Stimulated activated naive CD8-positive, alpha-beta T cell treated with anti-CD3 and anti-CD28 coated beads, Interleukin-15, amount 100 ng/mL, for 72 hours (primary cell): ENCODE measurements around the gene ZPBP2.
"Not testable (repeated sequence)": the region's sequence is repeated elsewhere in the genome, so short reads cannot be mapped to it uniquely, and the experiment has no call there.

Experiments
- ATAC-seq: fragments of 150-1000 bp; cut with Tn5 transposase; 2 replicates; pipeline ENCODE4 v1.10.0; 2021; ENCODE audit warnings: mild to moderate bottlenecking, moderate library complexity
- DNase-seq, 2 donors: peaks; one replicate each; pipeline ENCODE4 v3.0.0; 2021 to 2022
- H3K27ac Mint-ChIP-seq, 2 donors: one replicate each; pipeline ENCODE4 v1.8.0; 2022; ENCODE audit warnings: mild to moderate bottlenecking in 2 of 2, mixed read lengths in 2 of 2, moderate library complexity in 2 of 2
- H3K27me3 Mint-ChIP-seq: one replicate; pipeline ENCODE4 v1.8.0; 2022; ENCODE audit warnings: mixed read lengths
- H3K4me1 Mint-ChIP-seq: one replicate; pipeline ENCODE4 v1.8.0; 2022; ENCODE audit warnings: mild to moderate bottlenecking, mixed read lengths
- H3K4me3 Mint-ChIP-seq, 2 donors: one replicate each; pipeline ENCODE4 v1.8.0; 2022; ENCODE audit warnings: mild to moderate bottlenecking in 2 of 2, mixed read lengths in 2 of 2, moderate library complexity in 1 of 2
- H3K9me3 Mint-ChIP-seq, 2 donors: one replicate each; pipeline ENCODE4 v1.8.0; 2022; ENCODE audit warnings: mixed read lengths in 2 of 2

Gene ZPBP2

GRCh38 chr17:39871801-39872200 lies 3.8 kb downstream of the ZPBP2 start:
- H3K27me3 Mint-ChIP-seq, result no peaks in the 10 kb centered on the region
- H3K9me3 Mint-ChIP-seq, result peaks cover 0 to 3% of the 10 kb centered on the region in 2 donors
- H3K27ac Mint-ChIP-seq, result no peak overlapping the region
- H3K4me1 Mint-ChIP-seq, result peaks cover 23% of the 10 kb centered on the region
- no peak for DNase-seq
- H3K4me3 Mint-ChIP-seq, result no peak overlapping the region
- no peak for ATAC-seq

GRCh38 chr17:39872751-39873150 lies 4.7 kb downstream of the ZPBP2 start:
- Mint-ChIP-seq H3K4me1 (peaks cover 14% of the 10 kb centered on the region), H3K27ac (no peak overlapping the region), H3K4me3 (no peak overlapping the region), H3K27me3 (no peaks in the 10 kb centered on the region), H3K9me3 (peaks cover 0 to 3% of the 10 kb centered on the region in 2 donors)
- ATAC-seq (no peak), DNase-seq (no peak)

DNA sequence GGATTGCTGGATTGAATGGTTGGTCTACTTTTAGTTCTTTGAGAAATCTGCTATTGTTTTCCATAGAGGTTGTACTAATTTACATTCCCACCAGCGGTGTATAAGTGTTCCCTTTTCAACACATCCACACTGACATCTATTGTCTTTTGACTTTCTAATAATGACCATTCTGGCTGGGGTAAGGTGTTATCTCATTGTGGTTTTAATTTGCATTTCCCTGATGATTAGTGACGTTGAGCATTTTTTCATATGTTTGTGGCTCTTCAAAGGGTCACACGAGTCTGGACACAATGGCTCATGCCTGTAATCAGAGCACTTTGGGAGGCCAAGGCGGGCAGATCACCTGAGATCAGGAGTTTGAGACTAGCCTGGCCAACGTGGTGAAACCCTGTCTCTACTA lies 18.1 kb downstream of the ZPBP2 start:
- H3K27ac Mint-ChIP-seq, H3K9me3 Mint-ChIP-seq, H3K27me3 Mint-ChIP-seq, H3K4me3 Mint-ChIP-seq, H3K4me1 Mint-ChIP-seq, DNase-seq, ATAC-seq: not testable (repeated sequence)

DNA sequence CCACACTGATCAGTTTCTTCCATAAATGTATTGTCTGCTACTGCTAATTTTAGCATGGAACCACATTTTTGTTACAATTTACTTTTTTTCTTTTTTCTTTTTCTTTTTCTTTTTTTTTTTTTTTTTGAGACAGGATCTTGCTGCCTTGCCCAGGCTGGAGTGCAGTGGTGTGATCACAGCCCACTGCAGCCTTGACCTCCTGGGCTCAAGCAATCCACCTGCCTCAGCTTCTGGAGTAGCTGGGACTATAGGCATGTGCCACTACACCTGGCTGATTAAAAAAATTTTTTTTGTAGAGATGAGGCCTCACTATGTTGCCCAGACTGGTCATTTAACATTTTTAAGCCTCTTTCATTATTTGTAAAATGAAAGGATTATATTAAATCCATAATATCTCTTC lies 19.1 kb downstream of the ZPBP2 start:
- H3K4me1 Mint-ChIP-seq, result no peaks in the 10 kb centered on the region
- H3K27ac Mint-ChIP-seq, result no peak overlapping the region
- no peaks in the 10 kb centered on the region for H3K9me3 Mint-ChIP-seq
- H3K4me3 Mint-ChIP-seq, result no peak overlapping the region
- no peak for DNase-seq
- ATAC-seq, result no peak
- peaks cover 8% of the 10 kb centered on the region for H3K27me3 Mint-ChIP-seq

- no peak for ATAC-seq
- no peaks in the 10 kb centered on the region for H3K9me3 Mint-ChIP-seq
Measured at GRCh38 chr17:39889200-39889599, 21.2 kb downstream of the ZPBP2 start.

GRCh38 chr17:39894681-39895376 lies 26.8 kb downstream of the ZPBP2 start:
- DNase-seq (no peak), ATAC-seq (no peak)
- Mint-ChIP-seq H3K27ac (no peak overlapping the region), H3K27me3 (no peaks in the 10 kb centered on the region), H3K9me3 (no peaks in the 10 kb centered on the region), H3K4me3 (no peak overlapping the region), H3K4me1 (peaks cover 6% of the 10 kb centered on the region)

More at GRCh38 chr17:39889200-39889599, 21.2 kb downstream of the ZPBP2 start:
- Mint-ChIP-seq H3K27me3 (peaks cover 8% of the 10 kb centered on the region), H3K4me1 (no peaks in the 10 kb centered on the region), H3K27ac (no peak overlapping the region), H3K4me3 (no peak overlapping the region)
- DNase-seq, result no peak

DNA sequence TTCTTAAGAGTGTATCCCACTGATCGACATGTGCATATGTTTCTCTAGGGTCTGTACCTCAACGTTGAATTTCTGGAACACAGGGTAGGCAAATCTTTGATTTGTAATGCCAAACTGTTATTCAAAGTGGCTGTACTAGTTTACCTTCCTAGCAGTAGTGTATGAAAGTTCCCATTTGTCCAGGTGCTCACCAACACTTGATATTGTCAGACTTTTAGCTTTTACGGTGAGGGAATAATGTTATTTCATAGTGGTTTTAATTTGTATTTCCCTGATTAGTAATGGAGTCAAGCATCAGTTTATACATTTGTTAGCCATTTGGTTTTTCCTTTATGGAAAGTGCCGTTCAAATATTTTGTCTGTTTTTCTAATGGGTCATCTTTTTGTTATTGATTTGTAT lies 30.1 kb downstream of the ZPBP2 start:
- Mint-ChIP-seq H3K9me3 (no peaks in the 10 kb centered on the region), H3K4me3 (no peak overlapping the region), H3K27ac (peak overlapping the region in 1 of 2 donors; percentile 25), H3K27me3 (no peaks in the 10 kb centered on the region), H3K4me1 (peaks cover 9% of the 10 kb centered on the region)
- DNase-seq (no peak), ATAC-seq (no peak)

GRCh38 chr17:39899215-39899614 lies 31.2 kb downstream of the ZPBP2 start:
- H3K27ac Mint-ChIP-seq, result no peak overlapping the region
- H3K9me3 Mint-ChIP-seq, result no peaks in the 10 kb centered on the region
- DNase-seq, result no peak
- no peak overlapping the region for H3K4me3 Mint-ChIP-seq
- no peaks in the 10 kb centered on the region for H3K27me3 Mint-ChIP-seq
- no peak for ATAC-seq
- H3K4me1 Mint-ChIP-seq, result peaks cover 18% of the 10 kb centered on the region

GRCh38 chr17:39902027-39902426 lies 34.0 kb downstream of the ZPBP2 start:
- H3K9me3 Mint-ChIP-seq, H3K4me3 Mint-ChIP-seq, H3K27ac Mint-ChIP-seq, H3K27me3 Mint-ChIP-seq, ATAC-seq, DNase-seq: not testable (repeated sequence)
- peaks cover 18% of the 10 kb centered on the region for H3K4me1 Mint-ChIP-seq

GRCh38 chr17:39903158-39903884 lies 35.3 kb downstream of the ZPBP2 start:
- no peaks in the 10 kb centered on the region for H3K9me3 Mint-ChIP-seq
- ATAC-seq, result peak; percentile 78
- no peak for DNase-seq
- peaks cover 18% of the 10 kb centered on the region for H3K4me1 Mint-ChIP-seq
- no peak overlapping the region for H3K27ac Mint-ChIP-seq
- no peak overlapping the region for H3K4me3 Mint-ChIP-seq
- no peaks in the 10 kb centered on the region for H3K27me3 Mint-ChIP-seq

GRCh38 chr17:39904990-39905288 lies 36.9 kb downstream of the ZPBP2 start:
- no peaks in the 10 kb centered on the region for H3K9me3 Mint-ChIP-seq
- no peak overlapping the region for H3K27ac Mint-ChIP-seq
- peaks cover 18% of the 10 kb centered on the region for H3K4me1 Mint-ChIP-seq
- no peak overlapping the region for H3K4me3 Mint-ChIP-seq
- DNase-seq, result no peak
- no peak for ATAC-seq
- H3K27me3 Mint-ChIP-seq, result no peaks in the 10 kb centered on the region

- Mint-ChIP-seq H3K27me3 (no peaks in the 10 kb centered on the region), H3K9me3 (no peaks in the 10 kb centered on the region), H3K4me1 (peaks cover 15% of the 10 kb centered on the region), H3K4me3 (no peak overlapping the region), H3K27ac (peak overlapping the region in 1 of 2 donors; percentile 59)
- DNase-seq, result no peak
- ATAC-seq, result no peak
Measured at GRCh38 chr17:39908789-39909352, 40.9 kb downstream of the ZPBP2 start.

- ATAC-seq (no peak), DNase-seq (no peak)
- Mint-ChIP-seq H3K27ac (no peak overlapping the region), H3K4me1 (peaks cover 35% of the 10 kb centered on the region), H3K9me3 (no peaks in the 10 kb centered on the region), H3K27me3 (no peaks in the 10 kb centered on the region), H3K4me3 (no peak overlapping the region)
Measured at GRCh38 chr17:39913989-39914388, 46.0 kb downstream of the ZPBP2 start.

DNA sequence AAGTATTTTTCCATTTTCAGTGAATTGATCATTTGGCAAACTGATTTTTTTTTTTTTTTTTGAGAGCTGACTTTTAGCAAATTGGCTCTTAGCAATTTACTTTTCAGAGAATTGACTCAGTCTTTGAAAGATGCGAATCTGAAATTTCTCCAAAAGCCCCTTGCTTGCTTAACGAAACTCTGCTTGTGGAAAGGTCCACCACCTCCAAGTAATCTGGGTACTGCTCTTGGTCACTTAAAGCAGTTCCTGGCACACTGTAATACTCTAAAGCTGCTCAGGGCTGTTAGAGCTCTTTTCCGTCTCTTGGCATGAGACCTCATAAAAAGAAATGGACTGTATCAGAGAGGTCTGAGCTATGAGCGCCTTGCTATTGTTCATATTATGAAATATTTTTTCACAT lies 47.6 kb downstream of the ZPBP2 start:
- Mint-ChIP-seq H3K4me1 (peaks cover 50% of the 10 kb centered on the region), H3K4me3 (no peak overlapping the region), H3K27ac (peak overlapping the region; percentile 15 to 32), H3K27me3 (no peaks in the 10 kb centered on the region), H3K9me3 (no peaks in the 10 kb centered on the region)
- ATAC-seq (peak; percentile 84), DNase-seq (no peak)

GRCh38 chr17:39916918-39917317 lies 48.9 kb downstream of the ZPBP2 start:
- ATAC-seq, result no peak
- H3K27ac Mint-ChIP-seq, result no peak overlapping the region
- no peak for DNase-seq

DNA sequence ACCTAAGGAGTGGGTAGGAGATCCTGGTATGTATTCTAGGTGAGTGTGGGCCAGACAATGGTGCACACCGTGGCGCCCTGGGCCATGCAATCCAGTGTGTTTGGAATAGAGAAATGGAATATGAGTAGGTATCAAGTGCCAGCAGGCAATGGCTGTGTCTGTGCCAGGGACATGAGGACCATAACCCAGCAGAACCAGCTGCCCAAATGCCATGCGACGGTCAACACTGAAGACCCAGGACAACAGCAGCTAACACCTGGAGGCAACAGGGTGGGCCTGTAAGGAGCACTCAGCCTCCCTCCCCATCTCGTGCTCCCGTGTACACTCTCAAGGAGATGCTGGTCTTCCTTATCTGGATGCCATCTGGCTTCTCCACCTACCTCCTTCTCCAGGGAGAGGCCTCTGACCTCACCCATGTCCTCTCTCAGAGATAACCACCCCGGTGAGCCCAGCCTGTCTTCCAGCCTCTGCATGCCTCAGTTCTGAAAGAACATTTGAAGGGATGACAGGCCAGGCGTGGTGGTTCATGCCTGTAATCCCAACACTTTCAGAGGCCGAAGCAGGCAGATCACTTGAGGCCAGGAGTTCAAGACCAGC lies 51.2 kb downstream of the ZPBP2 start:
- no peaks in the 10 kb centered on the region for H3K9me3 Mint-ChIP-seq
- peaks cover 80% of the 10 kb centered on the region for H3K4me1 Mint-ChIP-seq
- peak overlapping the region in 1 of 2 donors; percentile 12 for H3K27ac Mint-ChIP-seq
- H3K4me3 Mint-ChIP-seq, result no peak overlapping the region
- DNase-seq (no peak), ATAC-seq (no peak)
- no peaks in the 10 kb centered on the region for H3K27me3 Mint-ChIP-seq

More at GRCh38 chr17:39916918-39917317, 48.9 kb downstream of the ZPBP2 start:
- no peaks in the 10 kb centered on the region for H3K9me3 Mint-ChIP-seq
- no peaks in the 10 kb centered on the region for H3K27me3 Mint-ChIP-seq
- H3K4me1 Mint-ChIP-seq, result peaks cover 57% of the 10 kb centered on the region
- peak overlapping the region in 1 of 2 donors; percentile 24 for H3K4me3 Mint-ChIP-seq
